ENCODE data around the gene TRPC3.

DNA sequence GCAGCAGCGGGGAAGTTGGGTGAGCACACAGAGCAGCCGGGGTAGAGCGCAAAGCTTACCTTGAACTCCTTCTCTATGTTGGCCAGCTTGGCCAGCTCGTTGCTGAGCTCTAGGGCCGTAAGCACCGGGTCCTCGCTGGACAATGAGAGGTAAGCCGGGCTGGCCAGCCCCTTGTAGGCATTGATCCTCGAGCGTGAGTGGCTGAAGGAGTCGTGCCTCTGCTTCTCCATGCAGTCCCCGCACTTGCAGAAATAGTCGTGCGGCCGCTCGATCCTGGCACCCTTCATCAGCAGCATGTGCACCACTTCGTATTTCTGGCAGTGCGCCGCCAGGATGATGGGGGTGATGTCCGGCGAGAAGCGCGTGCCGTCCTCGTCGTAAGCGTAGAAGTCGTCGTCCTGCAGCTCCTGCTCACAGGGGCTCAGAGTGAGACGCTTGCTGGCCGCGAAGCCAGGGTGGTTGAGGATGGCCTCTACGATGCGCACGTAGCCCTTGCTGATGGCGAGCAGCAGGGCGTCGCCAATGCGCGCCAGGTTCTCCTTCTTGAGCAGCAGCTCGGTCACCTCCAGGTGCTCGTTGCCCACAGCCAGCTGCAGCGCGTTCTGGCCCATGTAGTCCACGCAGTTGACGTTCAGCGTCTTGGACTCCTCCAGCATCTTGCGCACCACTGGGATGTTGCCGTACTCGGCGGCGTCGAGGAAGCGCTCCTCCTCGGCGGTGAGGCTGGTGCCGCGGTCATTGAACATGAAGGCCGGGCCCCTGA is 19.5 kb downstream of the TRPC3 start:
- TF ChIP-seq POLR2A (IDR thresholded peaks at IDR 0.05): no peak
- TF ChIP-seq, protein P1, sequence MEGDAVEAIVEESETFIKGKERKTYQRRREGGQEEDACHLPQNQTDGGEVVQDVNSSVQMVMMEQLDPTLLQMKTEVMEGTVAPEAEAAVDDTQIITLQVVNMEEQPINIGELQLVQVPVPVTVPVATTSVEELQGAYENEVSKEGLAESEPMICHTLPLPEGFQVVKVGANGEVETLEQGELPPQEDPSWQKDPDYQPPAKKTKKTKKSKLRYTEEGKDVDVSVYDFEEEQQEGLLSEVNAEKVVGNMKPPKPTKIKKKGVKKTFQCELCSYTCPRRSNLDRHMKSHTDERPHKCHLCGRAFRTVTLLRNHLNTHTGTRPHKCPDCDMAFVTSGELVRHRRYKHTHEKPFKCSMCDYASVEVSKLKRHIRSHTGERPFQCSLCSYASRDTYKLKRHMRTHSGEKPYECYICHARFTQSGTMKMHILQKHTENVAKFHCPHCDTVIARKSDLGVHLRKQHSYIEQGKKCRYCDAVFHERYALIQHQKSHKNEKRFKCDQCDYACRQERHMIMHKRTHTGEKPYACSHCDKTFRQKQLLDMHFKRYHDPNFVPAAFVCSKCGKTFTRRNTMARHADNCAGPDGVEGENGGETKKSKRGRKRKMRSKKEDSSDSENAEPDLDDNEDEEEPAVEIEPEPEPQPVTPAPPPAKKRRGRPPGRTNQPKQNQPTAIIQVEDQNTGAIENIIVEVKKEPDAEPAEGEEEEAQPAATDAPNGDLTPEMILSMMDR (IDR thresholded peaks at IDR 0.05): no peak

All from ovary (tissue), 3 donors.